IMR-90 (cell line): ENCODE results near the gene IL11. TPM values are rescaled to one million over a fixed set of nuclear protein-coding genes. Genes with fewer than 3 reads are reported as not detected.

ENCODE experiments used
- ATAC-seq: fragments of 200-7000 bp; cut with Tn5 transposase; 2 replicates; pipeline ENCODE4 v1.9.1; 2020; ENCODE audit warnings: low read depth, mild to moderate bottlenecking, moderate library complexity
- BruUV-seq: library from RNA; stranded (reverse); fragments of 400-500 nt; replicated peaks from 2 replicates; lab custom pipeline; 2021; lab: Mats Ljungman, UMichigan
- CTCF ChIA-PET: fragments of 300-600 bp; formaldehyde crosslinking; extraction: SDS; loops from one replicate; lab custom pipeline; 2021; ENCODE audit warnings: antibody characterized with exemption; lab: Yijun Ruan, JAX
- POLR2A ChIA-PET: fragments of 300-600 bp; sonication (Branson Sonifier 250); formaldehyde crosslinking; loops from one replicate; lab custom pipeline; 2022; ENCODE audit warnings: antibody characterized with exemption; ENCODE audit not compliant: unreplicated experiment; lab: Charles Lee
- DNase-seq: peaks from one replicate; pipeline ENCODE4 v3.0.0; 2013
- H2AFZ ChIP-seq: replicated peaks from 2 replicates; pipeline ENCODE3; 2013; ENCODE audit warnings: low read length, mild to moderate bottlenecking; ENCODE audit not compliant: poor library complexity
- H2AK5ac ChIP-seq: 2 replicates; pipeline ENCODE4 v1.6.1; 2013; ENCODE audit warnings: low read depth, low read length, inconsistent platforms
- H2AK9ac ChIP-seq: replicated peaks from 2 replicates; pipeline ENCODE3; 2013; ENCODE audit warnings: mild to moderate bottlenecking, low read depth, low read length, moderate library complexity; ENCODE audit not compliant: poor library complexity
- H2BK120ac ChIP-seq: 2 replicates; pipeline ENCODE4 v1.6.1; 2013; ENCODE audit warnings: low read depth, low read length, inconsistent platforms
- H2BK15ac ChIP-seq: 3 replicates; pipeline ENCODE4 v1.6.1; 2013; ENCODE audit warnings: low read depth, low read length, inconsistent platforms
- H2BK20ac ChIP-seq: 2 replicates; pipeline ENCODE4 v1.6.1; 2013; ENCODE audit warnings: low read depth, mild to moderate bottlenecking, inconsistent platforms, low read length, moderate library complexity
- H2BK5ac ChIP-seq: 2 replicates; pipeline ENCODE4 v1.6.1; 2013; ENCODE audit warnings: mild to moderate bottlenecking, low read depth, low read length, inconsistent platforms; ENCODE audit not compliant: poor library complexity, severe bottlenecking
- H3K14ac ChIP-seq: replicated peaks from 2 replicates; pipeline ENCODE4 v1.6.1; 2013; ENCODE audit warnings: low read depth, low read length, inconsistent platforms
- H3K18ac ChIP-seq: 2 replicates; pipeline ENCODE4 v1.6.1; 2013; ENCODE audit warnings: low read depth, low read length, control low read depth
- H3K23ac ChIP-seq: 2 replicates; pipeline ENCODE4 v1.6.1; 2013; ENCODE audit warnings: low read depth, low read length, inconsistent platforms
- H3K27ac ChIP-seq: 2 replicates; pipeline ENCODE4 v1.5.1; 2013; ENCODE audit warnings: mild to moderate bottlenecking, control low read depth, low read length; ENCODE audit not compliant: insufficient read depth
- H3K27me3 ChIP-seq: 2 replicates; pipeline ENCODE4 v1.6.1; 2013; ENCODE audit warnings: low read length; ENCODE audit not compliant: control insufficient read depth, insufficient read depth
- H3K36me3 ChIP-seq: 2 replicates; pipeline ENCODE4 v1.6.1; 2013; ENCODE audit warnings: low read length, mixed read lengths; ENCODE audit not compliant: control insufficient read depth, insufficient read depth
- H3K4ac ChIP-seq: 2 replicates; pipeline ENCODE4 v1.6.1; 2013; ENCODE audit warnings: low read depth, low read length, inconsistent platforms
- H3K4me1 ChIP-seq: 2 replicates; pipeline ENCODE4 v1.6.1; 2013; ENCODE audit warnings: low read length, mixed read lengths; ENCODE audit not compliant: control insufficient read depth, insufficient read depth
- H3K4me2 ChIP-seq: 2 replicates; pipeline ENCODE4 v1.6.1; 2013; ENCODE audit warnings: low read depth, mild to moderate bottlenecking, control low read depth, low read length, moderate library complexity
- H3K4me3 ChIP-seq: 2 replicates; pipeline ENCODE4 v1.5.1; 2013; ENCODE audit warnings: low read depth, mild to moderate bottlenecking, control low read depth, low read length, moderate library complexity; ENCODE audit not compliant: insufficient read depth
- H3K56ac ChIP-seq: 2 replicates; pipeline ENCODE4 v1.6.1; 2013; ENCODE audit warnings: low read length, inconsistent platforms; ENCODE audit not compliant: insufficient read depth; ENCODE audit errors: extremely low read depth
- H3K79me1 ChIP-seq, 2 experiments: 2 replicates each; pipeline ENCODE4 v1.6.1; 2013; ENCODE audit warnings: low read length in 2 of 2, inconsistent platforms in 1 of 2, low read depth in 1 of 2
- H3K9ac ChIP-seq: 2 replicates; pipeline ENCODE4 v1.6.1; 2013; ENCODE audit warnings: low read depth, low read length, control low read depth
- H3K9me1 ChIP-seq: 2 replicates; pipeline ENCODE4 v1.6.1; 2013; ENCODE audit warnings: low read length, inconsistent platforms; ENCODE audit not compliant: insufficient read depth
- H3K9me3 ChIP-seq: 2 replicates; pipeline ENCODE4 v1.6.1; 2013; ENCODE audit warnings: low read length; ENCODE audit not compliant: control insufficient read depth, insufficient read depth
- H4K20me1 ChIP-seq: 2 replicates; pipeline ENCODE4 v1.6.1; 2013; ENCODE audit warnings: low read length, inconsistent platforms; ENCODE audit not compliant: insufficient read depth
- H4K5ac ChIP-seq: 2 replicates; pipeline ENCODE4 v1.6.1; 2013; ENCODE audit warnings: mild to moderate bottlenecking, low read depth, low read length, control low read depth
- H4K8ac ChIP-seq, 2 experiments: 2 replicates each; pipeline ENCODE4 v1.6.1; 2013; ENCODE audit warnings: low read depth in 2 of 2, low read length in 2 of 2, control low read depth in 1 of 2, inconsistent platforms in 1 of 2
- H4K91ac ChIP-seq: 2 replicates; pipeline ENCODE4 v1.6.1; 2013; ENCODE audit warnings: low read depth, low read length, inconsistent platforms; ENCODE audit not compliant: insufficient read depth
- FOS ChIP-seq: fragments of 150-350 bp; IDR thresholded peaks from 2 replicates; pipeline ENCODE4 v1.6.1; 2016; ENCODE audit warnings: low read depth, low read length
- MAFK ChIP-seq: IDR thresholded peaks from 2 replicates; pipeline ENCODE4 v1.6.1; 2012; ENCODE audit warnings: low read depth, low read length, improper control_type of control experiment
- MXI1 ChIP-seq: IDR thresholded peaks from 2 replicates; pipeline ENCODE4 v1.6.1; 2012; ENCODE audit warnings: low read depth, mild to moderate bottlenecking, low read length, moderate library complexity, borderline replicate concordance
- POLR2A ChIP-seq: IDR thresholded peaks from 2 replicates; pipeline ENCODE4 v1.6.1; 2012; ENCODE audit warnings: mild to moderate bottlenecking, low read depth, low read length
- RAD21 ChIP-seq: IDR thresholded peaks from 2 replicates; pipeline ENCODE4 v1.6.1; 2012; ENCODE audit warnings: low read length, improper control_type of control experiment
- RFX5 ChIP-seq: IDR thresholded peaks from 2 replicates; pipeline ENCODE4 v1.8.0; 2012; ENCODE audit warnings: low read depth, mild to moderate bottlenecking, low read length, moderate library complexity
- SMC3 ChIP-seq: fragments of 150-350 bp; IDR thresholded peaks from 2 replicates; pipeline ENCODE4 v1.6.1; 2016; ENCODE audit warnings: low read depth, mild to moderate bottlenecking, antibody characterized with exemption, low read length, moderate library complexity
- WGBS, 2 experiments: methylation state at CpG; one replicate each; pipeline versions ENCODE4 v1.1.5 to v1.1.7; 2013; ENCODE audit warnings: missing lambda C conversion rate in 2 of 2; ENCODE audit not compliant: insufficient read length in 1 of 2; ENCODE audit errors: extremely low coverage in 2 of 2; 5-methylcytosine and 5-hydroxymethylcytosine counted together
- dilution Hi-C: fragments of 300-500 bp; cut with HindIII; formaldehyde crosslinking; loops from one replicate; pipeline ENCODE4 v1.14.3; 2018; ENCODE audit warnings: low sequenced_read_pairs; ENCODE audit not compliant: unreplicated experiment
- in situ Hi-C: fragments of 300-500 bp; cut with MboI; formaldehyde crosslinking; loops from 3 replicates; pipeline ENCODE4 v1.14.3; 2019; ENCODE audit warnings: low sequenced_read_pairs, inconsistent platforms, mixed read lengths
- intact Hi-C: fragments of 100-400 bp; cut with micrococcal nuclease; formaldehyde crosslinking; loops from 2 replicates; pipeline ENCODE4 v1.10.0; 2022
- polyA plus RNA-seq, 3 experiments: library from polyadenylated mRNA; depleted of rRNA; stranded (reverse); fragments of >200 nt; gene quantifications; 2 replicates each; pipeline ENCODE4 v1.2.3, GENCODE V29; 2012; ENCODE audit warnings: low replicate concordance in 1 of 3
- total RNA-seq: library from RNA; depleted of rRNA; stranded (reverse); fragments of >200 nt; gene quantifications from 2 replicates; pipeline ENCODE4 v1.2.3, GENCODE V29; 2012
- TF ChIP-seq, protein P1 (sequence below): conservative IDR thresholded peaks from 2 replicates; pipeline ENCODE4 v1.5.1; 2012; ENCODE audit warnings: mild to moderate bottlenecking, low read depth, low read length, improper control_type of control experiment
- TF ChIP-seq, protein P2 (sequence below): fragments of 150-350 bp; IDR thresholded peaks from 2 replicates; pipeline ENCODE4 v1.6.1; 2017; ENCODE audit warnings: mild to moderate bottlenecking, antibody characterized with exemption, low read length, low read depth
- TF ChIP-seq, protein P3 (sequence below): fragments of 150-350 bp; IDR thresholded peaks from 2 replicates; pipeline ENCODE4 v1.6.1; 2016; ENCODE audit warnings: low read depth, mild to moderate bottlenecking, low read length, moderate library complexity, borderline replicate concordance

IL11 gene
- total and polyA plus RNA-seq, 2 of the 4 experiments (the other 2 are of a cell fraction) = 14.3 to 33.6 TPM

DNA sequence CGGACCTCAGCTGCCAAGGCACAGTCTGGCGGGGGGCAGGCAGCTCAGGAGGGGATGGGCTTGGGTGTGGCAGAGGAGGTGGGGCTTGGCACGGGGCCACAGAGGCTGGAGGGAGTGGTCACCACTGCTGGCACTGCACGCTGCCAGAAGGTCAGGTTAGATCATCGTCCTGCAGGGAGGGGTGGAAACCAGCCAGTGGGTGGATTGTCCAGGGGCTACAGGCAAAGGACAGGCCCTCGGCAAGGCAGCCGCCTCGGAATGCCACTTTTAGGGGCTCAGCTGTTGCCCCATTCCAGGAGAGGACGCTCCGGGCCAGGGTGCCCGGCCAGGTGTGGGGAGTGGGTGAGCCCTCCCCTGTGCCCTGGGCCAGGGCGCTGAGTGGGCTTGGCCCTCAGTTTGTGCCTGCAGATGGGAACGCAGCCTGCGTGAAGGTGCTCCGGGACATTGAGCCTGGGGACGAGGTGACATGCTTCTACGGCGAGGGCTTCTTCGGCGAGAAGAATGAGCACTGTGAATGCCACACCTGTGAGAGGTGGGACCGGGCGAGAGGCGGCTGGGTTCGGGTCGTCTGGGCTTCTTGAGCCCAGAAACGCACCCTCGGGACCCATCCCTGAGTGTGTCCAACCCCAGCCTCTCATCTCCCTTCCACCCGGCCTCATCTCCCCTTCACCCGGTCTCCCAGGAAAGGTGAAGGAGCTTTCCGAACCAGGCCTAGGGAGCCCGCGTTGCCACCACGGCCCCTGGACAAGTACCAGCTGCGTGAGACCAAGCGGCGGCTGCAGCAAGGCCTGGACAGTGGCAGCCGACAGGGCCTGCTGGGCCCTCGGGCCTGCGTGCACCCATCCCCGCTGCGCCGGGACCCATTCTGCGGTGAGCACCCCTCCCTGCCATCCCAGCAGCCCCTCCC is 24.2 kb downstream of the IL11 start (continued):
- no peak for TF ChIP-seq RFX5
- no peak for TF ChIP-seq POLR2A

DNA sequence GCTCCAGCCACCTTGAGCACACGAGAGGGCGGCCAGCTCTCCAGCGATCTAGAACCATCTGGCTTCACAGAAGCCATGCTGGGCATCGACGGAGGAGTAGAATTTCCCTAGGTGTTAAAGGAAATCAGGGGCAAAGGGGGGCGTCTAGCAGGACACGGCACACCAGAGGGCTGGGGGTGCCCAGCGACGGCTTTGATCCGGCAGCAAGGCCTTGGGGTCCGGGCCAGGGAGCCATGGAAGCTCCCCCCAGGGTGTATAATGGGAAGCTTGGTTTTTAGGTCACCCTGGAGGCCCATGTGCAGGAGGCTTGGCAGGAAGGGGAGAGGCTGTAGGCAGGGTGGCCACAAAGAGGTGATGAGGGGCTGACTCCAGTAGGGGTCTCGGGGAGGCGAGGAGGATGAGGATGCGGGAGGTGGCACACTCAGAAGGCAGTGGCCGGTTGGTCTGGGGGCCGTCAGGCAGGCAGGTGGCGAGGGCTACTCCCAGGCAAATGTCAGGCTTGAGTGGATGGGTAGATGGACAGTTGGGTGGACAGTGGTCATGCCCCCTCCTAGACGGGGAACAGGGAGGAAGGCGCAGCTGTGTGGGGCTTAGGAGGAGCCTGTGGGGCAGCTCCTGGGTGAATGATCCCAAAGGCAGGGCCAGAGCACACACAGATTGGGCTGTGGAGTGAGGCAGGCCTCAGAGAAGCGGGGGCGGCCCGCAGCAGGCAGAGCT is 25.0 kb downstream of the IL11 start:
- in situ Hi-C loops (no loop called here), intact Hi-C loops (no loop called here), dilution Hi-C loops (no loop called here)
- peak overlapping the region; percentile 27; the same call in 1 of the 2 replicates for H3K4ac ChIP-seq
- H3K79me1 ChIP-seq = peaks cover 4 to 15% of the 10 kb centered on the region in 2 experiments; a peak in 3 of 4 replicates
- H2AK9ac ChIP-seq = peak overlapping the region; percentile 78
- no peak overlapping the region for H3K4me3 ChIP-seq
- ChIA-PET CTCF (no interaction called here), POLR2A (no interaction called here)
- H4K8ac ChIP-seq = no peak overlapping the region
- H3K14ac ChIP-seq = no peak overlapping the region
- no peak overlapping the region for H3K9ac ChIP-seq
- H2BK15ac ChIP-seq = no peak overlapping the region
- no peak overlapping the region for H4K5ac ChIP-seq
- WGBS, 2 experiments = 93% methylated on average over 5 of the region's 22 CpGs; no CpG with 5 or more reads in 1 of the 2 experiments
- H3K4me1 ChIP-seq = peaks cover 10% of the 10 kb centered on the region
- no peak overlapping the region for H2BK5ac ChIP-seq
- H3K23ac ChIP-seq = no peak overlapping the region
- no peak overlapping the region for H2AFZ ChIP-seq
- peaks cover 6% of the 10 kb centered on the region for H4K20me1 ChIP-seq
- no peaks in the 10 kb centered on the region for H3K9me3 ChIP-seq
- no peak overlapping the region for H4K91ac ChIP-seq
- H3K27me3 ChIP-seq = no peaks in the 10 kb centered on the region
- no peak for ATAC-seq
- no peak overlapping the region for H3K27ac ChIP-seq
- H2AK5ac ChIP-seq = peak overlapping the region; percentile 43; the same call in 1 of the 2 replicates
- peaks cover 6% of the 10 kb centered on the region; the same call in 1 of the 2 replicates for H3K9me1 ChIP-seq
- no peak overlapping the region for H3K56ac ChIP-seq
- no peak overlapping the region for H2BK120ac ChIP-seq
- no peak overlapping the region for H2BK20ac ChIP-seq
- no peak overlapping the region for H3K4me2 ChIP-seq
- no TSS peak for BruUV-seq
- peaks cover 18% of the 10 kb centered on the region; the same call in 1 of the 2 replicates for H3K36me3 ChIP-seq
- H3K18ac ChIP-seq = no peak overlapping the region
- no peak for DNase-seq
- TF ChIP-seq MAFK (no peak), RFX5 (no peak), MXI1 (no peak), RAD21 (no peak), FOS (no peak), POLR2A (no peak), SMC3 (no peak)
- TF ChIP-seq, protein P1, sequence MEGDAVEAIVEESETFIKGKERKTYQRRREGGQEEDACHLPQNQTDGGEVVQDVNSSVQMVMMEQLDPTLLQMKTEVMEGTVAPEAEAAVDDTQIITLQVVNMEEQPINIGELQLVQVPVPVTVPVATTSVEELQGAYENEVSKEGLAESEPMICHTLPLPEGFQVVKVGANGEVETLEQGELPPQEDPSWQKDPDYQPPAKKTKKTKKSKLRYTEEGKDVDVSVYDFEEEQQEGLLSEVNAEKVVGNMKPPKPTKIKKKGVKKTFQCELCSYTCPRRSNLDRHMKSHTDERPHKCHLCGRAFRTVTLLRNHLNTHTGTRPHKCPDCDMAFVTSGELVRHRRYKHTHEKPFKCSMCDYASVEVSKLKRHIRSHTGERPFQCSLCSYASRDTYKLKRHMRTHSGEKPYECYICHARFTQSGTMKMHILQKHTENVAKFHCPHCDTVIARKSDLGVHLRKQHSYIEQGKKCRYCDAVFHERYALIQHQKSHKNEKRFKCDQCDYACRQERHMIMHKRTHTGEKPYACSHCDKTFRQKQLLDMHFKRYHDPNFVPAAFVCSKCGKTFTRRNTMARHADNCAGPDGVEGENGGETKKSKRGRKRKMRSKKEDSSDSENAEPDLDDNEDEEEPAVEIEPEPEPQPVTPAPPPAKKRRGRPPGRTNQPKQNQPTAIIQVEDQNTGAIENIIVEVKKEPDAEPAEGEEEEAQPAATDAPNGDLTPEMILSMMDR = no peak
- TF ChIP-seq, protein P2, sequence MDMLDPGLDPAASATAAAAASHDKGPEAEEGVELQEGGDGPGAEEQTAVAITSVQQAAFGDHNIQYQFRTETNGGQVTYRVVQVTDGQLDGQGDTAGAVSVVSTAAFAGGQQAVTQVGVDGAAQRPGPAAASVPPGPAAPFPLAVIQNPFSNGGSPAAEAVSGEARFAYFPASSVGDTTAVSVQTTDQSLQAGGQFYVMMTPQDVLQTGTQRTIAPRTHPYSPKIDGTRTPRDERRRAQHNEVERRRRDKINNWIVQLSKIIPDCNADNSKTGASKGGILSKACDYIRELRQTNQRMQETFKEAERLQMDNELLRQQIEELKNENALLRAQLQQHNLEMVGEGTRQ = no peak
- TF ChIP-seq, protein P3, sequence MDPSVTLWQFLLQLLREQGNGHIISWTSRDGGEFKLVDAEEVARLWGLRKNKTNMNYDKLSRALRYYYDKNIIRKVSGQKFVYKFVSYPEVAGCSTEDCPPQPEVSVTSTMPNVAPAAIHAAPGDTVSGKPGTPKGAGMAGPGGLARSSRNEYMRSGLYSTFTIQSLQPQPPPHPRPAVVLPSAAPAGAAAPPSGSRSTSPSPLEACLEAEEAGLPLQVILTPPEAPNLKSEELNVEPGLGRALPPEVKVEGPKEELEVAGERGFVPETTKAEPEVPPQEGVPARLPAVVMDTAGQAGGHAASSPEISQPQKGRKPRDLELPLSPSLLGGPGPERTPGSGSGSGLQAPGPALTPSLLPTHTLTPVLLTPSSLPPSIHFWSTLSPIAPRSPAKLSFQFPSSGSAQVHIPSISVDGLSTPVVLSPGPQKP = no peak
